GM18520 (cell line): ENCODE data around the gene KRT15.

Experiments used
- ATAC-seq: cut with Tn5 transposase; IDR thresholded peaks from one replicate; pipeline ENCODE4 v1.9.1; 2021; ENCODE audit not compliant: unreplicated experiment

KRT15 gene

GRCh38 chr17:41518789-41519449 is at the start of gene KRT15:
Gene KRT15, minus strand, starts transcription at chr17:41518890. Its CDS starts 63 bp downstream, at chr17:41518827.
- no peak for ATAC-seq

DNA sequence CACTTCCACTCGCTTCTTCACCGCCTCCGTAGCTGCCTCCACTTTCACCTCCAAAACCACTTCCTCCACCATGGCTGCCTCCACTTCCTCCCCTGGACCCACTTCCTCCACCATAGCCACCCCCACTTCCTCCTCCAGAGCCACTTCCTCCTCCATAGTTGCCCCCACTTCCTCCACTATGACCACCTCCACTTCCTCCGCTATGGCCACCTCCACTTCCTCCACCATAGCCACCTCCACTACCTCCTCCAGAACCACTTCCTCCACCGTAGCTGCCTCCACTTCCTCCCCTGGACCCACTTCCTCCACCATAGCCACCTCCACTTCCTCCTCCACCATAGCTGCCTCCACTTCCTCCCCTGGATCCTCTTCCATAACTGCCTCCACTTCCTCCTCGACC is 48.6 kb upstream of the KRT15 start:
- no peak for ATAC-seq

- ATAC-seq: no peak
These were observed 46.6 kb upstream of the KRT15 start for GRCh38 chr17:41565338-41565737.

- no peak for ATAC-seq
These were observed 45.0 kb upstream of the KRT15 start for GRCh38 chr17:41563607-41564170.

GRCh38 chr17:41561554-41561953 is 42.9 kb upstream of the KRT15 start:
- no peak for ATAC-seq

GRCh38 chr17:41559548-41559947 is 40.9 kb upstream of the KRT15 start:
- ATAC-seq: no peak

DNA sequence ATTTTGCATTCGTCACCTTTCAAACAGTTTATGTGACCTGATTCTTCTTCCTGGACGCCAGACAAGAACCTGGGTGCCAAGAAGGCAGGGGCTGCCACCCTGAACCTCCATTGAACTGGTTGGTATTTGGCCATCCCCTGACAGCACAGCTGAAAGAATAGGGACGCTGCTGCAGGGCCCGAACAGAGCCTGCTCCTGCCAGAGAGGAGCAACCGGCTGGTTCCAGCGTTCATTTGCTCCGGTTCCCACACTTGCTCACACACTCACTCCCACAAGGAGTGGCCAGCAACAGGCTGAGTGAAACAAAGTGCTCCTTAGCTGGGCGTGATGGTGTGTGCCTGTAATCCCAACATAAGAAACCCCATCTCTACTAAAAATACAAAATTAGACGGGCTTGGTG is 38.2 kb upstream of the KRT15 start:
- no peak for ATAC-seq

GRCh38 chr17:41556306-41556705 is 37.6 kb upstream of the KRT15 start:
- ATAC-seq: no peak

GRCh38 chr17:41555105-41555887 is 36.6 kb upstream of the KRT15 start:
- no peak for ATAC-seq

DNA sequence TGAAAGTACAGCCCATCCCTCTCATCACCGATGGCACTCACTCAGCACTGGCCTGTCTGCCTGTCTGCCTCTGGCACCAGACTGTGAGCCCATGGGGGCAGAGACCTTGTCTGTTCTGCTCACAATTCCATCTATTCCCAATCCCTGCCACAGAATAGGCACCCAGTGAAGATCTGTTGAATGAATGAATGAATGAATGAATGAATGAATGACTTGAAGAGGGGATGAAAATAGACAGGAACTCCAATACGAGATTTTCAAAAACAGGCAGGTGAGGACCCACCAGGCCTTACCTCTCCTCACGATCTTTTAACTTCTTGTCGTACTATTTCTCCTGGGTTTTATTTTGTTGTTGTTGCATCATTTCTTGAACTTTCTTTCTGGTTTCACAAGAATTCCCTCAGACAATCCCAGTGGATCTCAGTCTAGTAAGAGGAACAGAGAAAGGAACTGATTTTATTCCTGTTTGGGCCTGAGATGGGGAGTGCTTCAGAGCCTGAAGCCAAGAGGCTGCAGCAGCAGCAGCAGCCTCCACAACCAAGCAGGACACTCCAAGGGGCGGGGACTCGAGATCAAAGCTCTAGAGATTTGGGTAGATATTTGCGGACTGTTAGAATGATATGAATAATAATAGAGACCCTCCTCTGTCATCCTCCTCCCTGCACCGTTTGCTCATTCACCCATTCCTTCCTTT is 35.4 kb upstream of the KRT15 start:
- no peak for ATAC-seq

- ATAC-seq: no peak
These were observed 34.5 kb upstream of the KRT15 start for GRCh38 chr17:41553176-41553575.

DNA sequence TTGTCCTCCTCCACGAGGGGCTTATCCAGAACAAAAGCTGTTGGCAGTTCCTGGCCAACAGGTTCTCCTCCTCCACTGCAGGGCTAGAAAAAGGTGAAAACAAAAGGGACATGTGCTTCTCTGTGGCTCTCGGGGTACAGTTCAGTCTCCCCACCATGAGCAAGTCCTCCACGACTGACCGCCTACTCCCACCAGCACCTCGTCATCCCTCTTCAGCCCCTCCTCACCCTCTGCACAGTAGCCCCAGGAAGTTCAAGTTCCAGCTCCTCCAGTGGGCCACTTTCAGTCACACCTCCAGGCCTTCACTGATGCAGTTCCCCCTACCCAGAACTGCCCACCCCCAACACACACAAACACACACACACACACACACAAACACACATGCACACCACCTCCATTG is 33.8 kb upstream of the KRT15 start:
- ATAC-seq: no peak

- ATAC-seq: no peak
These were observed 32.7 kb upstream of the KRT15 start for GRCh38 chr17:41551365-41551764.

DNA sequence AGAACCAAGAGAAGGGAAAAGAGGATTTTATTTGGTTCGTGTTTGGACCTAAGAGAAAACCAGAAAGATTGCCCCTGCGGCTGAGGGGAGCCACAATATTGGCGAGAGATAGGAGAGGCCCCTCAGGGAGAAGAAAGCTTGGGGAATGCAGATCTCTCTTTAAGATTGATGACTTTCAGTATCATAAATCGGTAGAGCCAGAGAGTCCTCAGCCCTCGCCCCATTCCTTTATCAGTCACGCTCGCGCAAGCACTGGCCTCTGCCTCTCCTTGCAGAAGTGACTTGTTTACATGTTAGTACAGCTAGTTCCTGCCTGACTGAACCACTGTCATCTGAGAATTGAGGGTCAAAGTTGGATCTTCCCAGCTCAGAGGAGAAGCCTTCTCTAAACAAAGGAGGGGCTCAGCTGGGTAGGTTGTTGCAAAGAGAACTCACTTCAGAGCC is 30.9 kb upstream of the KRT15 start:
- no peak for ATAC-seq

DNA sequence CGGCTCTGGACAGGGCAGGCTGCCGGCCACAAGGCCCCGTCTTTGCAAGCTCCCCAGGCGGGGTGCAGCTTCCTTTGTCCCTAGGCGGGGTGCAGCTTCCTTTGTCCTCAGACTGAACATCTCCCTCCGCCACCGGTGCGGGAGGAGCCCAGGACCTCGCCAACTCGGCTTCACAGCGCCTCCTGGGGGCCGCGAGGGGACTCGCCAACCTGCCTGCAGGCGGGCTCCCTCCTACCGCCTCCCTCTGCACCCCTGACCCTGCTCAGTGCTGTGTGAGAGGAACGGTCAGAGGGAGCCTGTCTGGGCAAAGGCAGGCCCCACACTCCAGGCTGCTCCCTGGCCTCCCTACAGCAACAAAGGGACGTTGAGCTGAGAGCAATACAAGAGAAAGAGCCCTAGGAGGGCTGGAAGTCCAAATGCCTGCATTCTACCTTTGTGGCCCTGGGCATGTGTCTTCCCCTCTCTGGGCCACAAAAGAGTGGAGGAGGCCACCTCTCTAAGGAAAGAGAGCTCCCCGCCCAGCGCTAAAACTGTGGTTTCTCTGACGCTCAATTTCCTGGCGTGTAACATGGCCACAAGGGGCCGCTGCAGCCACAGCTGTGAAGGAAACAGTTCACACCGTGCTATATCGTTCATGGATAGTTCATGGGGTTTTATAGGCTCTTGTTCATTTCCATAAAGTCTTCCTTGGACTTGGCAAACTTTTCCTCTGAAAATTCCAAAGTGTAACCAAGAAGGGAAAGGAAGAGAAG is 30.3 kb upstream of the KRT15 start:
- ATAC-seq: no peak

DNA sequence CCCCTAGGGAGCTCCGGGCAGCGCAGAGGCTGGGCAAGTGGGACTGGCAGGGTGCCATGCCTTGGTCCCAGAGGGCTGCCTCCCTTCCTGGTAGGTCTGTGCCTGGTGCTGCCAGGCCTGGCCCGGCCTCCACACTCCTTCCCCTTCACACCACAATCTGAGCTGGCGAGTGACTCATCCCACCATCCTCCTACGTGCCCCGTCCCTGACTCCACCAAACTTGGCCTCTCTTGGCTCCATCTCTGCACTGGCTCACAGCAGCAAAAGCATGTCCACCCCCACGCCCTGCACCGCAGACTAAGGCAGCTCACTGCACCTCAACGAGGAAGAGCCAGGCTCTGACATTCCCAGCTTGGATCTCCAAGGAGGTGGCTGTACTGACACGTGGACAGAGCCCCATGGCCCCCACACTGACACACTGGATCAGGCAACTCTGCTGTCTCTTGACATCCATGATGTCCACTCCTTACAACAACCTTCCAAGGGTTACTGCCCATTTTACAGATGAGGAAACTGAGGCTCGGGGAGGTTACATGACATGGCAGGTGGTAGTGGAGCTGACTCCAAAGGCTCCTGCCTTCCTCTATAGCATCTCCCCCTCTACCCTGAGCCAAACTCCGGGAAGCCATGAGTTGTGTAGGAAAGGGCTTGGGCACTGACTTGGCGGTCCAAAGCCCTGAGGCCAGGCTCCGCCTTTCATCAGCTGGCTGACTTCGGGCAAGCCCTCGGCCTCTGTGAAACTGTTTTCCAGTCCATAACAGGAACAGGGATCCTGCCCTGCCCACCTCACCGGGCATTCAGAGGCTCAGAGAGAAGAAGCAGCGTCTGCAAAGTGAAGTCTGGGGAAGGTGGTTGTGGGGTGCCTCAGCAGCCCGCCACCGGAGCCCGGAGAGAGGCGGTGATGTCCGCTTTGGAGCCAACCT is 29.5 kb upstream of the KRT15 start:
- no peak for ATAC-seq

- no peak for ATAC-seq
These were observed 28.7 kb upstream of the KRT15 start for GRCh38 chr17:41547378-41547841.

GRCh38 chr17:41546819-41547218 is 28.1 kb upstream of the KRT15 start:
- no peak for ATAC-seq

- ATAC-seq: no peak
These were observed 27.2 kb upstream of the KRT15 start for GRCh38 chr17:41545829-41546410.
